ENCODE data around the gene ECHDC1.

The ECHDC1 gene

GRCh38 chr6:127288705-127289104, 54.7 kb downstream of the ECHDC1 start:
- no peak for DNase-seq (ENCODE audit: low read depth in 2 of 2)

- no peak for DNase-seq (ENCODE audit: low read depth in 2 of 2)
Observed at GRCh38 chr6:127282184-127282583, 61.2 kb downstream of the ECHDC1 start.

GRCh38 chr6:127279815-127280214, 63.6 kb downstream of the ECHDC1 start:
- no peak for DNase-seq (ENCODE audit: low read depth in 2 of 2)

GRCh38 chr6:127277878-127278843, 65.2 kb downstream of the ECHDC1 start:
- no peak for DNase-seq (ENCODE audit: low read depth in 2 of 2)

- DNase-seq (ENCODE audit: low read depth in 2 of 2) = no peak
Observed at GRCh38 chr6:127276331-127276730, 67.1 kb downstream of the ECHDC1 start.

- DNase-seq (ENCODE audit: low read depth in 2 of 2) = no peak
Observed at GRCh38 chr6:127273499-127273898, 69.9 kb downstream of the ECHDC1 start.

GRCh38 chr6:127272576-127272975, 70.8 kb downstream of the ECHDC1 start:
- no peak for DNase-seq (ENCODE audit: low read depth in 2 of 2)

- DNase-seq (ENCODE audit: low read depth in 2 of 2) = no peak
Observed at GRCh38 chr6:127267646-127268625, 75.5 kb downstream of the ECHDC1 start.

GRCh38 chr6:127266892-127267645, 76.3 kb downstream of the ECHDC1 start:
- DNase-seq (ENCODE audit: low read depth in 2 of 2) = peak; percentile 20 to 43

GRCh38 chr6:127266178-127266891, 77.1 kb downstream of the ECHDC1 start, which contains the start of gene RNF146:
RNF146 (plus strand) TSS chr6:127266864; CDS start chr6:127280339, 13,475 bp downstream.
- peak; percentile 48 to 55 for DNase-seq (ENCODE audit: low read depth in 2 of 2)

- no peak for DNase-seq (ENCODE audit: low read depth in 2 of 2)
Observed at GRCh38 chr6:127263481-127263880, 79.9 kb downstream of the ECHDC1 start.

- no peak for DNase-seq (ENCODE audit: low read depth in 2 of 2)
Observed at GRCh38 chr6:127262896-127263295, 80.5 kb downstream of the ECHDC1 start.

- no peak for DNase-seq (ENCODE audit: low read depth in 2 of 2)
Observed at GRCh38 chr6:127255286-127255685, 88.1 kb downstream of the ECHDC1 start.

- DNase-seq (ENCODE audit: low read depth in 2 of 2) = no peak
Observed at GRCh38 chr6:127249621-127250020, 93.8 kb downstream of the ECHDC1 start.

- no peak for DNase-seq (ENCODE audit: low read depth in 2 of 2)
Observed at GRCh38 chr6:127247114-127248096, 96.0 kb downstream of the ECHDC1 start.

- DNase-seq (ENCODE audit: low read depth in 2 of 2) = no peak
Observed at GRCh38 chr6:127243501-127243900, 99.9 kb downstream of the ECHDC1 start.
